Measurements from ENCODE around the gene CLDN24.

DNA sequence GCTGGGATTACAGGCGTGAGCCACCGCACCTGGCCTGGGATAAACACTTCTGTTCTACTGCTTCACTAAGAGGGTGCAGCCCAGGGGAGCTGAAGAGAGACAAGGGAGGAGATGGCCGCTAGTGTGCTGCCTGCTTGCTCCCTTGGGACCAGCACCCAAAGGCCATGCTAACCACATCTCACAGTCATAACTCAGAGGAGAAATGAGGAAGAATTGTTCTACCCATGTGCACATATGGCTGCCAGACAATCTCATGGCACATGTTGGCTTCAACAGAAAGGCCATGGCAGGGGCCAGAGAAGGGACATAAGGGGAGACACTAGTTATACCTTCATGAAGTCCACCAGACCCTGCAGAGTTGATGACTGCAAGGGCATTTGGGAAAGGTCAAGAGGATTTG, 24.6 kb downstream of the CLDN24 start:
- TF ChIP-seq, protein P1, sequence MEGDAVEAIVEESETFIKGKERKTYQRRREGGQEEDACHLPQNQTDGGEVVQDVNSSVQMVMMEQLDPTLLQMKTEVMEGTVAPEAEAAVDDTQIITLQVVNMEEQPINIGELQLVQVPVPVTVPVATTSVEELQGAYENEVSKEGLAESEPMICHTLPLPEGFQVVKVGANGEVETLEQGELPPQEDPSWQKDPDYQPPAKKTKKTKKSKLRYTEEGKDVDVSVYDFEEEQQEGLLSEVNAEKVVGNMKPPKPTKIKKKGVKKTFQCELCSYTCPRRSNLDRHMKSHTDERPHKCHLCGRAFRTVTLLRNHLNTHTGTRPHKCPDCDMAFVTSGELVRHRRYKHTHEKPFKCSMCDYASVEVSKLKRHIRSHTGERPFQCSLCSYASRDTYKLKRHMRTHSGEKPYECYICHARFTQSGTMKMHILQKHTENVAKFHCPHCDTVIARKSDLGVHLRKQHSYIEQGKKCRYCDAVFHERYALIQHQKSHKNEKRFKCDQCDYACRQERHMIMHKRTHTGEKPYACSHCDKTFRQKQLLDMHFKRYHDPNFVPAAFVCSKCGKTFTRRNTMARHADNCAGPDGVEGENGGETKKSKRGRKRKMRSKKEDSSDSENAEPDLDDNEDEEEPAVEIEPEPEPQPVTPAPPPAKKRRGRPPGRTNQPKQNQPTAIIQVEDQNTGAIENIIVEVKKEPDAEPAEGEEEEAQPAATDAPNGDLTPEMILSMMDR (IDR thresholded peaks at IDR 0.05 in 4 of 5, conservative IDR thresholded peaks at IDR 0.05 in 1 of 5): no peak
- TF ChIP-seq POLR2A (IDR thresholded peaks at IDR 0.05): no peak

All from gastrocnemius medialis (tissue), 4 donors.